Fibroblast of upper back skin (primary cell): ENCODE measurements around the gene PATE3.

Source experiments
- DNase-seq: peaks from one replicate; pipeline ENCODE4 v3.0.0-alpha.2; 2013

The PATE3 gene

GRCh38 chr11:125787827-125788226 lies at the start of gene PATE3:
TSS of gene PATE3 (plus strand) at chr11:125788127. CDS start at chr11:125788152, 25 bp downstream.
- DNase-seq, result no peak

GRCh38 chr11:125740617-125741016 lies 47.3 kb upstream of the PATE3 start:
- no peak for DNase-seq

- DNase-seq, result no peak
These were observed 44.2 kb upstream of the PATE3 start for GRCh38 chr11:125743681-125744080.

DNA sequence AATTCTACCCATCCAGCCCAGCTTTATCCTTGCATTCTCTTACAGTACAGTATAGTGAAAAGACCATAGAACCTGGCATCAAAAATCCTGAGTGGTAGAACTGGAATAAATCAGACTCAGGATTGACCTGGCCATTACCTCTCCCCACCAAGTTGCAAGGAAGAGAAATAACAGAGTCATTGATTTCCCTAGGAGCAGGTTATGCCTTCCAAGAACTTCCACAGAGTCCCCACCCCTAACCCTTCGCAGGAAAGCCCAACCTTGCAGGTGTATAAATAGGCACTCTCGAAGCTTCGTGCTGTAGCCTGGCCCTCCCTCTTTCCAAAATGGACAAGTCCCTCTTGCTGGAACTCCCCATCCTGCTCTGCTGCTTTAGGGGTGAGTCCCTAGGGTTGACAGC lies 41.9 kb upstream of the PATE3 start, which contains the start of gene PATE1:
Gene PATE1, plus strand, starts transcription at position 301 of the 400 bp plus-strand sequence. Its CDS starts 26 bp downstream, at position 327.
- no peak for DNase-seq

GRCh38 chr11:125750629-125751028 lies 37.3 kb upstream of the PATE3 start:
- DNase-seq, result no peak

GRCh38 chr11:125756050-125756449 lies 31.9 kb upstream of the PATE3 start:
- DNase-seq, result no peak

GRCh38 chr11:125762445-125762844 lies 25.5 kb upstream of the PATE3 start:
- DNase-seq, result no peak

DNA sequence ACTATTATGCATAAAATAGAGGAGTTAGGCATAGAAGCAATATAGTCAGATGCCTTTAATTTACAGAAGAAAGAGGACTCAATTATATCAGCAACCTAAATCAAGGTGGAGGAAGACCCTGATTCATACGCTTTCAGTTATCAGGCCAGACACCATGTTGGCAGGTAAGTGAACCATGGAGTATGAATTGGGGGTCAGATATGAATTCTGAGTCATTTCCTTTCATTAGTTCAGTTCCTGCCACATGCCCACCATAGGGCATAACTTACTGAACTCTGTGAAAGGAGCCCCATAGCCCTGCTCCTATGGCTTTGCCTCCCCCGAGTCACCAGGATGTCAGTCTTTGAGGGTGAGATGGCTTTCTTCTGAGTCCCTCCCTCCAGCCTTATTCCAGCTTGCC lies 24.4 kb upstream of the PATE3 start:
- DNase-seq, result no peak

DNA sequence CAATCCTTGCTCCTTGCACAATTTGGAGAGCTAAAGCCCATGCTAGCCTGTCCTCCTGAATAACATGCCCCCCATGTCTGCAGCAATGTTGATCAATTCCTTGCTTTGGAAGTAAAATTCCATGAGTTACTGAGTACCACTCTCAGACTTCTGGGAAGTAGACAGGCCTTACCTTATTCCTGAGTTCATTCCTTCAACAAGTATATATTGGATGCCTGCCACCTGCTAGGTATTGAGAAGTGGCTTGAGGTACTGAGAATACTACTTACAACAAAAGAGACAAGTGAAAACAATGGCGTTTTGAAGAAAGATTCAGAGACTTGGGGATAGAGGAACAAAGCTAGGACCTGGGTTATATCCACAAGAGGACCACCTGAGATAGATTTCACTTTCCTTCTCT lies 21.7 kb upstream of the PATE3 start:
- DNase-seq, result no peak

DNA sequence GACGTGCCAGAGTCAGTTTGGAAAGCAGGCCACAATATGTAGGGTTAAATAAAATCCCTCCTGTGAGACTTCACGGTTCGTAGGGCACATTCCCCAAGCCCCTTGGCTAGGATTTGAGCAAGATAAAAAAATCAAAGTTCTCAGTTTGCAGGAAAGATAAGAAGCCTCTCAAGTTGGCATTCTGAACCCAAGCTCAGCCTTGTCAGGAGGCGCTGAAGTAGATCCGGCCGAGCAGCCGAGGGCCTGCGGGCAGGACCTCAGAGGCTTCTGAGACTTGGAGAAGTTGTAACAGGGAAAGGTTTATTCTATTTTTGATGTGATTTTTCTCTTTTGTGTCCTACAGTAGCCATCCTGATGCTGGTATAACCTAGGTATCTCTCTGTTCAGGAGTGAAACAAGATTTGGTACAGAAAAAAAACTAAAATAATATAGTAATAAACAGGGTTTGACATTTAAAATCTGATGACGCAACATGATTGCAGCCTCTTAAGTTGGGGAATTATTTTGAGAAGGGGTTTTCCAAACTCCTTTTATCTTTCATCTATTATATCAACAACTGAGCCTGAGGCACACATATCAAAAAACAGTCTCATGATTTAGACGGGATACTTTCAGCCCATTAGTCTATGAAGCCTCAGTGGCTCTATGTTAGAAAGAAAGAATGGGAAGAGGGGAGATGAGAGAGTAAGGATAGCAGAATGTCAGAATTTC lies 19.4 kb upstream of the PATE3 start:
- no peak for DNase-seq

DNA sequence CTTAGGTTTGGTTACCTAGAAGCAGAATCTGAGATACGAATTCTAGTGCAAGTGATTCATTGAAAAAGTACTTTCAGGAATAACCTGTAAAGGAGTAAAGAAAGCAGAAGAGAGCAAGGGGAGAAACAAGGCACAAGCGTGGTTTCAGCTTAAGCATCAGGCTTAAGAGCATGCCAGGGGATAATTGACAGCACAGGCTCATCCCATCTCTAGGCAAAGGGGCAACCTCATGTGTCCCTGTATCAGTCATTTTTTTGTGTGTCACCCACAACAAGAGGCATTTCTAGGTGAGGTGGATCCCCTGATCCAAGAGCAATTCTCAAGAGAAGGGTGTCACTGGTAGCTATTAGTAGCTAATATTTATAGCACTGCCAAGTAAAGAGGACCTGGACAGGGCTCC lies 17.3 kb upstream of the PATE3 start:
- DNase-seq, result no peak

- DNase-seq, result peak; percentile 55
These were observed 15.0 kb upstream of the PATE3 start for GRCh38 chr11:125772834-125773505.

GRCh38 chr11:125773516-125773915 lies 14.4 kb upstream of the PATE3 start:
- DNase-seq, result peak; percentile 1

GRCh38 chr11:125777309-125777708 lies 10.6 kb upstream of the PATE3 start:
- peak; percentile 1 for DNase-seq

DNA sequence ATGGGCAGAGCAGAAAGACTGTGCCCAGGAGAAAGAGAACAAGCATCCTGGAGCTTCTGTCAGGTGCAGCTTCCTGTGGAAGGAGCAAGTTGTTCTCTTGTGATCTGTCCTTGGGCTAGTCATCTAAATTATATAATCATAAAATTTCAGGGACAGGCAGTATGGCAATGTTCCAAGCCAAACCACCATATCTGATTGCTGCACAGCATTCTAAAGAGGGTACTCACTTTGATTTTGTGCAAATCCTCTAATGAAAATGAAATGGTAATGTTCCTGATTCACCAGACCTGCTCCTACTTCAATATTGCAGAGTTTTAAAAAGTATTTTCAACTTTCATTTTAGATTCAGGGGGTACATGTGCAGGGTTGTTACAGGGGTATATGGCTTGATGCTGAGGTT lies 9.2 kb upstream of the PATE3 start, which contains the start of gene PATE2:
Gene PATE2, minus strand, starts transcription at position 101 of the 400 bp plus-strand sequence. Its CDS starts 55 bp downstream, at position 46.
- DNase-seq, result no peak

DNA sequence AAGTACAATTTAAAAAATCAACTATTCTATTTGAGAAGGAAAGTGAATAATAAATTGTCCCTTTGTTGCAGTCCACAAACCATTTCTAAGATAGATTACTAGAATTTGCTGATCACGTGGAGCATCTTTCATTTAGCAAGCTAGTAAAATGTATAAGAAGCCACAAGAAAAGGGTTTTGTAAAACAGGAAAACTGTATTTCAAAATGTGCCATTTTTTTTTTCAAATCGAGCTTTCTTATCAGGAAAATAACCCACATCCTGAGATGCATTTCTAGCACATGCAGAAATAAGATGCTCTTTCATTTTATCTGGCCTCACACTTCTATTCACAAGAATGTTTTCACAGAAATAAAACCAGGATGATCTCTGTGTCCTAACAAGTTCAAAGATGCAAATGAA lies 3.2 kb upstream of the PATE3 start:
- no peak for DNase-seq

GRCh38 chr11:125790825-125791224 lies 2.9 kb downstream of the PATE3 start:
- no peak for DNase-seq

DNA sequence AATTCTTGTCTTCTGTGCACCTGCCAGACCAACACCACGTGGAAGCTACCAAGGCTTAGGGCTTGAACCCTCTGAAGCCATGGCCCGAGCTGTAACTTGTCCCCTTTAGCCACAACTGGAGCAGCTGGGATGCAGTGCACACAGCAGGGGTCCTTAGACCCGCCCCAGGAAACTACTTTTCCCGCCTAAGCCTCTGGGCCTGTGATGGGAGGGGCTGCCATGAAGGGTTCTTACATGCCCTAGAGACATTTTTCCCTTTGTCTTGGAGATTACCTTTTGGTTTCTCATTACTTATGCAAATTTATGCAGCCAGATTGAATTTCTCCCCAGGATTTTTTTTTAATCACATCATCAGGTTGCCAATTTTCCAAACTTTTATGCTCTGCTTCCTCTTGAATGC lies 9.7 kb downstream of the PATE3 start:
- no peak for DNase-seq

- DNase-seq, result no peak
These were observed 11.9 kb downstream of the PATE3 start for GRCh38 chr11:125799808-125800207.

GRCh38 chr11:125802387-125802786 lies 14.5 kb downstream of the PATE3 start:
- no peak for DNase-seq

DNA sequence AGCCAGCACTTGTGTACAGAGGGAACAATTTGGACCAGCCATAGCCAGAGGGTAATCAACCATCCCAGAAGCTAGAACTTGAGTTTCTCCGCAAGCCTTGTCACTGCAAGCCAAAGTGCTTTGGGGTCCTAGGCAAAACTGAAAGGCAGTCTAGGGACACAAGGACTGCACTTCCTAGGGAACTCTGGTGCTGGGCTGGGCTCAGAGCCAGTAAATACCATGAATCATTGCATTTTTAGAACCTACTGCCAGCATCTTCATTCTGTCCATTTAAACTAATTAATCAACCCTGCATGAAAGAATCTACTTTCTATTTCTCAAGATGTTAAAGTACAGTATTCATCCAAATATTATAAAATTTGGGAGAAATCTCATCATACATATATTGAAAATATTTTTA lies 20.0 kb downstream of the PATE3 start:
- no peak for DNase-seq

DNA sequence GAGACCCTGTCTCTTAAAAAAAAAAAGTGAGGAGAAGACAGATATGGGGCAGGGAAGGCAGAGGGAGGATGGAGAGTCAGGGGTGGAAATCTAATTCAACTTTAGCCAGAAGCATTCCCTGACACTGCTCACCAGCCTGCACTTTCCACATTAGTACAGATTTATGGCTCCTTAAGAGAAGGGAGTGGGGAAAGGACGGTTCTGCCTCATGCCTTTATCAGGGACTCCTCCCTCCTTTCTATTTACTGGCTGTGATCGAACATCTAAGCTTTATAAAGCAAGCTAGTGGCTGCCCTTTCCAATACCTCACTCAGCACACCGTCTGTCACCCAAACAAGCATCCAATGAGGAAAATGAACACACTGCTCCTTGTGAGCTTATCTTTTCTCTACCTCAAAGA lies 45.1 kb downstream of the PATE3 start, which contains the start of gene PATE4:
Gene PATE4, plus strand, starts transcription at position 301 of the 400 bp plus-strand sequence. Its CDS starts 44 bp downstream, at position 345.
- no peak for DNase-seq

DNA sequence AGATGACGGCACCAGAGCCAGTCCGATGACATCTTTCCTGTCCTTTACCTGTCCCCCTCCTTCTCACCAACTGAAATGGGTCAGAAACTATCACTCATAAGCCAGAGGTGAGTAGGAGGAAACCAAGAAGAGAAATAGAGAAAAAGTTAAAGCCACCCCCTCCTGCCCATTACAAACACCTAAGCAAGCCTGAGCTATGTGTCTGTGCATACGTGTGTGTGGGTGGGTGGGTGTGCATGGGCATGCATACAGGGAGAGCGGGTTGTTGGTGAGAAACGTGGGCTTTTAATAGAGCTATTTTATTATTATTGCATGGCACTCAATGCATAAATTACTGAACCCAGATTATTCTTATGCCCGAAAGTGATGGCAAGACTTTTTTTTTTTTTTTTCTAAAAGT lies 47.8 kb downstream of the PATE3 start:
- no peak for DNase-seq
